OCI-LY7 (cell line): Measurements from ENCODE around the gene DLX1. TPM values are rescaled to one million over a fixed set of nuclear protein-coding genes. Genes with fewer than 3 reads are reported as not detected.

ENCODE experiments used
- BruUV-seq: library from RNA; stranded (reverse); fragments of 400-500 nt; replicated peaks from 2 replicates; lab custom pipeline; 2021; lab: Mats Ljungman, UMichigan
- CTCF ChIA-PET: fragments of 300-600 bp; sonication (Branson Sonifier 250); formaldehyde crosslinking; loops from one replicate; lab custom pipeline; 2022; ENCODE audit warnings: antibody characterized with exemption; ENCODE audit not compliant: unreplicated experiment; lab: Charles Lee
- POLR2A ChIA-PET: fragments of 300-600 bp; sonication (Branson Sonifier 250); formaldehyde crosslinking; loops from one replicate; lab custom pipeline; 2022; ENCODE audit warnings: antibody characterized with exemption; lab: Charles Lee
- DNase-seq: peaks from one replicate; pipeline ENCODE4 v3.0.0-alpha.2; 2015; ENCODE audit warnings: low spot score
- H2AFZ ChIP-seq: fragments of 200-600 bp; sonication (generic), shearing (Covaris generic); 2 replicates; pipeline ENCODE4 v1.6.1; 2014; ENCODE audit warnings: mild to moderate bottlenecking, antibody characterized with exemption, low read length, moderate library complexity
- H3K27ac ChIP-seq: fragments of 200-600 bp; sonication (generic); 2 replicates; pipeline ENCODE4 v1.5.1; 2014; ENCODE audit warnings: mixed run types, low read depth, mild to moderate bottlenecking, moderate library complexity, low read length, inconsistent platforms; ENCODE audit not compliant: poor library complexity, severe bottlenecking
- H3K36me3 ChIP-seq: fragments of 200-600 bp; sonication (generic); 2 replicates; pipeline ENCODE4 v1.6.1; 2014; ENCODE audit warnings: mild to moderate bottlenecking, antibody characterized with exemption, low read length, moderate library complexity, mixed read lengths; ENCODE audit not compliant: insufficient read depth
- H3K4me1 ChIP-seq: fragments of 200-600 bp; sonication (generic); 2 replicates; pipeline ENCODE4 v1.5.1; 2014; ENCODE audit warnings: mild to moderate bottlenecking, low read length; ENCODE audit not compliant: insufficient read depth, poor library complexity, severe bottlenecking
- H3K4me2 ChIP-seq: fragments of 200-600 bp; sonication (generic); 2 replicates; pipeline ENCODE4 v1.6.1; 2014; ENCODE audit warnings: mild to moderate bottlenecking, low read length
- H3K4me3 ChIP-seq: fragments of 200-600 bp; sonication (generic); 2 replicates; pipeline ENCODE4 v1.5.1; 2014; ENCODE audit warnings: mild to moderate bottlenecking, low read depth, low read length; ENCODE audit not compliant: poor library complexity, severe bottlenecking
- H3K79me2 ChIP-seq: fragments of 200-600 bp; sonication (generic); 2 replicates; pipeline ENCODE4 v1.6.1; 2016; ENCODE audit warnings: low read depth, mild to moderate bottlenecking, low read length, moderate library complexity, mixed read lengths; ENCODE audit not compliant: insufficient read depth
- H3K9me2 ChIP-seq: fragments of 200-600 bp; sonication (generic); 2 replicates; pipeline ENCODE4 v1.6.1; 2016; ENCODE audit warnings: mild to moderate bottlenecking, low read length, mixed read lengths; ENCODE audit not compliant: insufficient read depth
- H3K9me3 ChIP-seq: fragments of 200-600 bp; sonication (generic); 2 replicates; pipeline ENCODE4 v1.6.1; 2014; ENCODE audit warnings: mild to moderate bottlenecking, mixed run types, low read length, mixed read lengths
- H4K20me1 ChIP-seq: fragments of 200-600 bp; sonication (generic); 2 replicates; pipeline ENCODE4 v1.6.1; 2014; ENCODE audit warnings: mild to moderate bottlenecking, antibody characterized with exemption, low read length, moderate library complexity, mixed read lengths; ENCODE audit not compliant: insufficient read depth
- EZH2phosphoT487 ChIP-seq: fragments of 200-600 bp; sonication (generic); IDR thresholded peaks from 2 replicates; pipeline ENCODE4 v1.6.1; 2018; ENCODE audit warnings: low read depth, borderline replicate concordance, mild to moderate bottlenecking, mixed run types, antibody characterized with exemption, low read length, moderate library complexity, mixed read lengths
- intact Hi-C: fragments of 100-400 bp; cut with micrococcal nuclease; formaldehyde crosslinking; loops from one replicate; pipeline ENCODE4 v1.10.0; 2022; ENCODE audit not compliant: unreplicated experiment
- total RNA-seq, 2 experiments: library from RNA; depleted of rRNA in 1 of 2; stranded (reverse); fragments of >200 nt in 1 of 2; shearing (Covaris generic) in 1 of 2; gene quantifications; 2 replicates each; pipeline ENCODE4 v1.2.3, GENCODE V29; 2014 to 2022
- TF ChIP-seq, protein P1 (sequence below): fragments of 200-600 bp; sonication (generic); conservative IDR thresholded peaks from 2 replicates; pipeline ENCODE4 v1.5.1; 2014; ENCODE audit warnings: mild to moderate bottlenecking, antibody characterized with exemption, low read length, moderate library complexity, mixed read lengths

The DLX1 gene
- total RNA-seq, 2 experiments from 2014 or later, result not detected

DNA sequence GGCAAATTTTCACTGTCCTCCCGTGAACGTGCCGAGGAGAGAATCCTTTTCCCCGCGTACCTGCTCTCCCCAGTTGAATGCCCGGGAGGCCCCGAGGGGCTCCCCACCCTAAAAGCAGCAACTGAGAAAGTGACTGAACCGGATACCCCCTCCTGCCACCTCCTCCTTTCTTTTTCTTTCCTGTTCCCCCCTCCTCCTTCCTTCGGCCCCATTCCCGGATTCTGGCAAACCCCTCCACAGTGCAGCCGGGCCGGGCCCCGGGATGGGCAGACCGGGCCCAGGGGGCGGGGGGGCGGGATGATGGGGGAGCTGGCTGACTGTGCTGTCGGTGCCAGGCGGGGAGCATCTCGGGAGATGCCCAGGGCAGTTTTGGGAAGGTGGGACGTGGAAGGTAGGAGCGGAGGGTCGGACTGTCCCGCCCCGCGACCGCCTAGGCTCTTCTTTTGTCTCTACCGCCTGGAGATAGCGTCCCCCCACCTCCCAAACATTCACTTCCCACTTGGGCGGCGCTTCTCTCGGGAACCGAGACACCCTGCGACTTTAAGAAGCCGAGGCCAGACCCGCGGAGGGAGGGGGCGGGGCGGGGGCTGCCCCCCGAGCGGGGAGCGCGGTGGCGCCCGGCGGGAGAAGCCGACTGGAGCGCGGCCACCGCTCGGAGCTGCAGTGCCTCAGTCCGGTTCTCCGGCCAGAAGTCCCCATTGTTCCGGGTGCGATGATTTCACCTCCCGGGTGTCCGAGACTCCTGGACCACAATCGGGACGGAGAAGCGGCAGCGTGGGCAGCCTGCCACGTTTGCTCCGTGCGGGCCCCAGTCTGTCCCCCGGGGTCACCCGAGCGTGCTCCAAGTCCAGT is 9.2 kb downstream of the DLX1 start:
- no peak for TF ChIP-seq EZH2phosphoT487
- TF ChIP-seq, protein P1, sequence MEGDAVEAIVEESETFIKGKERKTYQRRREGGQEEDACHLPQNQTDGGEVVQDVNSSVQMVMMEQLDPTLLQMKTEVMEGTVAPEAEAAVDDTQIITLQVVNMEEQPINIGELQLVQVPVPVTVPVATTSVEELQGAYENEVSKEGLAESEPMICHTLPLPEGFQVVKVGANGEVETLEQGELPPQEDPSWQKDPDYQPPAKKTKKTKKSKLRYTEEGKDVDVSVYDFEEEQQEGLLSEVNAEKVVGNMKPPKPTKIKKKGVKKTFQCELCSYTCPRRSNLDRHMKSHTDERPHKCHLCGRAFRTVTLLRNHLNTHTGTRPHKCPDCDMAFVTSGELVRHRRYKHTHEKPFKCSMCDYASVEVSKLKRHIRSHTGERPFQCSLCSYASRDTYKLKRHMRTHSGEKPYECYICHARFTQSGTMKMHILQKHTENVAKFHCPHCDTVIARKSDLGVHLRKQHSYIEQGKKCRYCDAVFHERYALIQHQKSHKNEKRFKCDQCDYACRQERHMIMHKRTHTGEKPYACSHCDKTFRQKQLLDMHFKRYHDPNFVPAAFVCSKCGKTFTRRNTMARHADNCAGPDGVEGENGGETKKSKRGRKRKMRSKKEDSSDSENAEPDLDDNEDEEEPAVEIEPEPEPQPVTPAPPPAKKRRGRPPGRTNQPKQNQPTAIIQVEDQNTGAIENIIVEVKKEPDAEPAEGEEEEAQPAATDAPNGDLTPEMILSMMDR, result no peak
- peak overlapping the region; percentile 34; the same call in 1 of the 2 replicates for H2AFZ ChIP-seq
- H3K9me2 ChIP-seq, result no peaks in the 10 kb centered on the region
- no peak for DNase-seq
- H4K20me1 ChIP-seq, result no peaks in the 10 kb centered on the region
- BruUV-seq, result no TSS peak
- H3K4me1 ChIP-seq, result peaks cover 5% of the 10 kb centered on the region
- no peaks in the 10 kb centered on the region for H3K79me2 ChIP-seq
- H3K27ac ChIP-seq, result no peak overlapping the region
- POLR2A ChIA-PET, result interaction anchor here (1.0 kb wide), 1 partner anchor 440 kb away, joined by 3 read pairs; no protein-coding TSS in a partner anchor
- CTCF ChIA-PET, result no interaction called here
- H3K4me2 ChIP-seq, result peak overlapping the region; percentile 66
- H3K36me3 ChIP-seq, result no peaks in the 10 kb centered on the region
- no peaks in the 10 kb centered on the region for H3K9me3 ChIP-seq
- intact Hi-C loops, result no loop called here
- H3K4me3 ChIP-seq, result peak overlapping the region; percentile 62

- no peaks in the 10 kb centered on the region for H3K79me2 ChIP-seq
- DNase-seq, result peak; percentile 27
- CTCF ChIA-PET, result no interaction called here
- H3K36me3 ChIP-seq, result no peaks in the 10 kb centered on the region
- intact Hi-C loops, result no loop called here
- H3K27ac ChIP-seq, result no peak overlapping the region
- H2AFZ ChIP-seq, result peak overlapping the region; percentile 34; the same call in 1 of the 2 replicates
- peak overlapping the region; percentile 62 for H3K4me3 ChIP-seq
- peak overlapping the region; percentile 66 for H3K4me2 ChIP-seq
- H3K4me1 ChIP-seq, result peaks cover 5% of the 10 kb centered on the region
- no peaks in the 10 kb centered on the region for H4K20me1 ChIP-seq
- POLR2A ChIA-PET, result interaction anchor here (1.0 kb wide), 1 partner anchor 441 kb away, joined by 3 read pairs; no protein-coding TSS in a partner anchor
- no peak for TF ChIP-seq EZH2phosphoT487
- TF ChIP-seq, protein P1, result 0 out of 2 replicates have a peak, but pooled peaks have one; percentile 5
- BruUV-seq, result no TSS peak
- no peaks in the 10 kb centered on the region for H3K9me3 ChIP-seq
- H3K9me2 ChIP-seq, result no peaks in the 10 kb centered on the region
Measured at GRCh38 chr2:172095146-172095904, 10.0 kb downstream of the DLX1 start.
